ENCODE measurements around the gene SRCAP.

SRCAP gene

GRCh38 chr16:30767767-30768465 is 68.9 kb downstream of the SRCAP start:
- no peak overlapping the region for H3K4me3 ChIP-seq (ENCODE audit: low read depth, low read length)
- H3K4me1 ChIP-seq (ENCODE audit: control insufficient read depth, insufficient read depth, low read length) = 0 out of 2 replicates have a peak, but pooled peaks cover 2% of the 10 kb centered on the region
- POLR2A ChIA-PET = interaction anchor here (0.7 to 1.9 kb wide), 5 partner anchors 7 to 20 kb away, joined by 3 to 9 read pairs (median 5); partner anchors contain the start of gene PHKG2
- no peak overlapping the region for H3K27ac ChIP-seq (ENCODE audit: extremely low read depth, low read depth, low read length)
- TF ChIP-seq RBAK (tag by site-specific recombination; IDR thresholded peaks at IDR 0.05) (no peak), ZNF10 (tag by site-specific recombination; IDR thresholded peaks at IDR 0.05) (peak; percentile 56; the same call in 1 of the 2 replicates)
- CTCF ChIA-PET = interaction anchor here (0.5 kb wide), 1 partner anchor 11 kb away, joined by 3 read pairs; no protein-coding TSS in a partner anchor
- peaks cover 26 to 100% of the 10 kb centered on the region in 2 experiments; a peak in 2 of 3 replicates for H3K36me3 ChIP-seq (ENCODE audit: control insufficient read depth in 2 of 2, insufficient read depth in 1 of 2, low read length in 2 of 2)
- no peaks in the 10 kb centered on the region for H3K9me3 ChIP-seq (ENCODE audit: control insufficient read depth, insufficient read depth, low read depth, low read length)

- Histone ChIP-seq H3K36me3 (ENCODE audit: control insufficient read depth in 2 of 2, insufficient read depth in 1 of 2, low read length in 2 of 2) (peaks cover 26 to 100% of the 10 kb centered on the region in 2 experiments; a peak in 2 of 3 replicates), H3K4me1 (ENCODE audit: control insufficient read depth, insufficient read depth, low read length) (no peaks in the 10 kb centered on the region), H3K9me3 (ENCODE audit: control insufficient read depth, insufficient read depth, low read depth, low read length) (no peaks in the 10 kb centered on the region), H3K27ac (ENCODE audit: extremely low read depth, low read depth, low read length) (no peak overlapping the region), H3K4me3 (ENCODE audit: low read depth, low read length) (no peak overlapping the region)
- TF ChIP-seq CTCF (tag by site-specific recombination; IDR thresholded peaks at IDR 0.05) = no peak
- no peak for TF ChIP-seq SP3 (tag by site-specific recombination; IDR thresholded peaks at IDR 0.05)
- no peak for TF ChIP-seq ZNF692 (tag by site-specific recombination; IDR thresholded peaks at IDR 0.05)
- peak; percentile 75; the same call in 1 of the 2 replicates for TF ChIP-seq ZNF600 (tag by site-specific recombination; IDR thresholded peaks at IDR 0.05)
- TF ChIP-seq ZNF157 (tag by site-specific recombination; IDR thresholded peaks at IDR 0.05) = no peak
- no peak for TF ChIP-seq ZBTB6 (tag by site-specific recombination; IDR thresholded peaks at IDR 0.05)
- CTCF ChIA-PET = interaction anchor here (1.2 kb wide), 1 partner anchor 46 kb away, joined by 3 read pairs; no protein-coding TSS in a partner anchor
- POLR2A ChIA-PET = interaction anchor here (0.5 to 1.9 kb wide), 7 partner anchors 10 to 1915 kb away, joined by 3 to 9 read pairs (median 6); partner anchors contain the start of gene PHKG2
Measured at GRCh38 chr16:30768583-30769181, 69.7 kb downstream of the SRCAP start.

GRCh38 chr16:30769379-30770089 is 70.6 kb downstream of the SRCAP start:
- H3K4me1 ChIP-seq (ENCODE audit: control insufficient read depth, insufficient read depth, low read length) = no peaks in the 10 kb centered on the region
- POLR2A ChIA-PET = interaction anchor here (0.5 to 1.9 kb wide), 6 partner anchors 9 to 1916 kb away, joined by 3 to 9 read pairs (median 6); partner anchors contain the start of gene PHKG2
- CTCF ChIA-PET = interaction anchor here (1.2 kb wide), 1 partner anchor 45 kb away, joined by 3 read pairs; no protein-coding TSS in a partner anchor

More at GRCh38 chr16:30769379-30770089, 70.6 kb downstream of the SRCAP start:
- Histone ChIP-seq H3K36me3 (ENCODE audit: control insufficient read depth in 2 of 2, insufficient read depth in 1 of 2, low read length in 2 of 2) (peaks cover 26 to 100% of the 10 kb centered on the region in 2 experiments; a peak in 2 of 3 replicates), H3K9me3 (ENCODE audit: control insufficient read depth, insufficient read depth, low read depth, low read length) (no peaks in the 10 kb centered on the region), H3K27ac (ENCODE audit: extremely low read depth, low read depth, low read length) (no peak overlapping the region), H3K4me3 (ENCODE audit: low read depth, low read length) (no peak overlapping the region)
- TF ChIP-seq PRDM6 (tag by site-specific recombination; IDR thresholded peaks at IDR 0.05) = no peak
- peak; percentile 91 for TF ChIP-seq ZNF121 (tag by site-specific recombination; IDR thresholded peaks at IDR 0.05)

Data from HEK293 (cell line).